DND-41 (cell line): ENCODE data around the gene SLC27A1.

Source experiments
- EZH2 ChIP-seq: IDR thresholded peaks from 3 replicates; pipeline ENCODE4 v1.6.1; 2012; ENCODE audit warnings: borderline replicate concordance, low read depth, mild to moderate bottlenecking, moderate library complexity, low read length, inconsistent platforms; ENCODE audit not compliant: severe bottlenecking
- TF ChIP-seq, protein P1 (sequence below): IDR thresholded peaks from 2 replicates; pipeline ENCODE4 v1.5.1; 2012; ENCODE audit warnings: borderline replicate concordance, low read length, moderate library complexity, mild to moderate bottlenecking; ENCODE audit not compliant: poor library complexity, severe bottlenecking; ENCODE audit errors: extremely low read depth

- TF ChIP-seq, protein P1, sequence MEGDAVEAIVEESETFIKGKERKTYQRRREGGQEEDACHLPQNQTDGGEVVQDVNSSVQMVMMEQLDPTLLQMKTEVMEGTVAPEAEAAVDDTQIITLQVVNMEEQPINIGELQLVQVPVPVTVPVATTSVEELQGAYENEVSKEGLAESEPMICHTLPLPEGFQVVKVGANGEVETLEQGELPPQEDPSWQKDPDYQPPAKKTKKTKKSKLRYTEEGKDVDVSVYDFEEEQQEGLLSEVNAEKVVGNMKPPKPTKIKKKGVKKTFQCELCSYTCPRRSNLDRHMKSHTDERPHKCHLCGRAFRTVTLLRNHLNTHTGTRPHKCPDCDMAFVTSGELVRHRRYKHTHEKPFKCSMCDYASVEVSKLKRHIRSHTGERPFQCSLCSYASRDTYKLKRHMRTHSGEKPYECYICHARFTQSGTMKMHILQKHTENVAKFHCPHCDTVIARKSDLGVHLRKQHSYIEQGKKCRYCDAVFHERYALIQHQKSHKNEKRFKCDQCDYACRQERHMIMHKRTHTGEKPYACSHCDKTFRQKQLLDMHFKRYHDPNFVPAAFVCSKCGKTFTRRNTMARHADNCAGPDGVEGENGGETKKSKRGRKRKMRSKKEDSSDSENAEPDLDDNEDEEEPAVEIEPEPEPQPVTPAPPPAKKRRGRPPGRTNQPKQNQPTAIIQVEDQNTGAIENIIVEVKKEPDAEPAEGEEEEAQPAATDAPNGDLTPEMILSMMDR: no peak
- no peak for TF ChIP-seq EZH2
Measured at GRCh38 chr19:17548145-17548544, 77.8 kb downstream of the SLC27A1 start.
